SKM-1 (cell line): ENCODE results near the gene C22orf31.

ENCODE experiments used
- DNase-seq: peaks from one replicate; lab custom pipeline; 2025; ENCODE audit not compliant: unreplicated experiment; lab: John Stamatoyannopoulos, UW

The C22orf31 gene

DNA sequence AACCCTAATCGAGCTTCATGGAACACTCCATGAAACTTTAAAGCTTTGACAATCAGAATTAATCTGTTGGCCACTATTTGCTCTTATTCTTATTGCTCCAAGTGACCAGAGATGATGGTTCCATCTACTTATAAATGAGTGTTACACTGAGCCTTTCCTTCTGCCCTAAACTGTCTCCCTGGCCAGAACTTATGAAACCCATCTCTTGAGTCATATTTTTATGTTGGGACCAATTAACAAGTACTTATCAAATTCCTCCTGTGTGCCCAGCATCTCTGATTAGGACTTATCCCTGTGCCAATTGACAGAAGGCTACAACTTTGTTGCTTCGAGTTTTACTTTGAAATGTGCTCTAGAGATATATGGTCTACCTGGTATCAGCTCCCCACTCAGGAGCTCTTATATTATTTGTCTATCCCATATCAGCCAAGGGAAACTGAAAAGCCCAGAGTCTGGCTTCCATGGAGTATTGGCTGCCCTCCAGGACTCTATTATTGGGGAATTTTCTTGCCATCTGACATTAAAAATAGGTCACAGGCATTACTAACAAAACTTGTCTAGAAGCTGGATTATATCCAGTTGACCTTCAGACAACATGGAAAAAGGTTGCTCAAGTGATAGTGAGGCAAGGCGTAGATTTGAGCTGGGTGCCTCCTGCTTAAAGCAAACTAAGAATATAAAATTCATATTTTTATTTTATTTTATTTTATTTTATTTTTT is 20.0 kb upstream of the C22orf31 start:
- no peak for DNase-seq

DNA sequence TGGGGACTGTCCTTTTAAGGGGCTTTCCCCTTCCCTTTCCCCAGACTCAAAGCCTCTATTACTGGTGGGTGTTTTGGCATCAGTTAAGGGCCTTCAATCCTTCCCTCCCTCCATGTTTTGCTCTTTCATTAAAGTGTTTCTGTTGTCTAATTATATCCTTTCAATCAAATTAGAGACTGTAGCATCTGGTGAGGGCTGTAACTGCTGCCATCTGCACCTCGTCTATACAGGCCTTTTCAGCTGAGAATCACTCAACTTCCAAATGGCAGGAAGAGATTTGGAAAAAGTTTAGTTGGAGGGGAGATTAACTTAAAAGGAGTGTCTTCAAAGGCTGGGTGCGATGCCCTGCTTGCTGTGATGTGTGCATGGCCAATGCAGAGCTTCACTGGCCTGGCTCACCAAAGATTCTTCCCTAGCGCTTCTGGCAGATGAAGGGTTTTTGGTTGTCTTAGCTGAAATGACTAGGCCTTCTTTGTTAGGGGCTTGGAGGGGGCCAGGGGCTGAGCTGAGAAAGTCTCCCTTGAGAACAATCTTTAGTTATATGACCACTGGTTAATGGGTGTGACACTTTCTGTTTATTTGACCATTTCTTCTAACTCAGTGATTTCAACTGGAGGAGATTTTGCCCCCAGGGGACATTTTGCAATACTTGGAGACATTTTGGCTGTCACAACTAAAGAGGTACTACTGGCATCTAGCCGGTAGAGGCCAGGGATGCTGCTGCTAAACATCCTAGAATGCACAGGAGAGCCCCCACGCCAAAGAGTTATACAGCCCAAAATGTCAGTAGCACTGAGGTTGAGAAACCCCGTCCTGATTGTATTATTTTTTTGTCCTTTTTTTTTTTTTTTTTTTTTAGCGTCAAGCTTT is 18.7 kb upstream of the C22orf31 start:
- no peak for DNase-seq

DNA sequence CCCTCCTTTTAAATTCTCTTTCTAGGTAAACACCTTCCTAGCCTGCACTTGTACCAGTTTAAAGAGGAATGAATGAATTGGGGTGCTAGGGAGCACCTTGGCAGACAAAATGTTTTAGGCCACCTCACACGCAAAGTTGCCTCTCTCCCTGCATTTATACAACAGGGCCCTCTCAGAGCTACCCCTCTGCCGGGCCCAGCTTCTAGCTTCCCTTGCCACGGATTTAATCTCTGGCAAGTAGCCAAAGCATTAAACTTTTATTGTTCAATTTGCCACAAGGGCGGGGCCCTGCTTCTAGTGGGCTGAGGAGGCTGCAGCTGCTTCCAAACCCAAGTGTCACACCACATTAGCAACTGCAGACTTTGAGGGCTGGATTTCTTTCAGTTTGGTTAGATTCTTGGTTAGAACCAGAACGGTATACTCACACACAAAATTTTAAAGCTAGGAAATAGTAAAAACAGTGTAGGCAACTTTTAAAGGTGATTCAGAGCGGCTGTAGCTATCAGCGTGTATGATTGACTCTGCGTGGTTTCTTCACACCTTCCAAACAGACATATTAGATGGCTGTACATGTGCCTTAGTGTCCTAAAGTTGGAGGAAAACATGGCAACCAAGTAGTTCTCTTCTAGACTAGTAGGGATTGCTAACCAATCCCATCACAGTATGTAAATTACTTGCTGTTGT is 17.7 kb upstream of the C22orf31 start:
- no peak for DNase-seq

DNA sequence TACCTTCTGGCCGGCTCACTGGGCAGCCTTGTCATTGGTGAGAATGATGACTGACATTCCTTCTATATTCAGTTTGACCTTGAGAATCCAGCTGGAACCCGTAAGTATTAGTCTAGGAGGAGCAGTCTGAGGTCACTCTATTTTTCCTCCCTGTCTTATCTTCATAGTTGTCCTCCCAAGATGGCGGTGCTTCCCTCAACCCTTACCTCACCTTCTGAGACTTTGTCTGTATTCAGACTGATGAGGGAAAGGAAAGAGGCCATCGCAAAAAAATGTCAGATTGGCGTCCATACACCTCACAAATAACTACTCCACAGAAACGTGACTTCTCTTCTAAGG is 17.2 kb upstream of the C22orf31 start:
- no peak for DNase-seq

DNA sequence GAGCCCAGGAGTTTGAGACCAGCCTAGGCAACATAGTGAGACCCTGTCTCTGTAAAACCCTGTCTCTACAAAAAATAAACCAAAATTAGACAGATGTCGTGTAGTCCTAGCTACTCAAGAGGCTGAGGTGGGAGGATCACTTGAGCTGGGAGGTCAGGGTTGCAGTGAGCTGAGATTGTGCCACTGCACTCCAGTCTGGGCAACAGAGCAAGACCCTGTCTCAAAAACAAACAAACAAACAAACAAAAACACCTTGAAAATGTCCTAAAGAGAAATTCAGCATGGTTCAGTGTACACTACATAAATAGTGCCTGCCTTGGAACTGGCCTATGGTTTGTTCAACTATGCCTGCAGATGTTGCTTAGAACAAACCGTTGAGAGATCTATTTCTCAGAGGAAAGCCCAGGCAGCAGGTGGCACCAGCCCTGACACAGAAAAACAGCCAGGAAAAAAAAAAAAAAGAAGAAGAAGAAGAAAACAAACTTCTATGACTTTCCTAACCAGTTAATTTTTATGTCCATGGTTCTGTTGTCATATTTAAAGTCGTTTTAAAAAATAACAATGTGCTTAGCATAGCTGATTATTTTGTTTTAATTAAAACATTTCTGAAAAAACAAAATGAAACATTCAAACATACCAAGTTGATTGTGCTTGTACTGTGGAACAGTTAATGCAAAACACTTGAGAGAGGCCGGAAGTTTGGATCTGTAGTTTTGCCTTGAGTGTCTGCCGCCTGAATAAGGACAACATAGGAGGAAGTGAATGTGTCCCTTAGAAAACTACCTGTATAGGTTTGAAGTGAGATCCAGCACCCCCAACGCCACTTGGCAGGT is 16.6 kb upstream of the C22orf31 start:
- DNase-seq = no peak

DNA sequence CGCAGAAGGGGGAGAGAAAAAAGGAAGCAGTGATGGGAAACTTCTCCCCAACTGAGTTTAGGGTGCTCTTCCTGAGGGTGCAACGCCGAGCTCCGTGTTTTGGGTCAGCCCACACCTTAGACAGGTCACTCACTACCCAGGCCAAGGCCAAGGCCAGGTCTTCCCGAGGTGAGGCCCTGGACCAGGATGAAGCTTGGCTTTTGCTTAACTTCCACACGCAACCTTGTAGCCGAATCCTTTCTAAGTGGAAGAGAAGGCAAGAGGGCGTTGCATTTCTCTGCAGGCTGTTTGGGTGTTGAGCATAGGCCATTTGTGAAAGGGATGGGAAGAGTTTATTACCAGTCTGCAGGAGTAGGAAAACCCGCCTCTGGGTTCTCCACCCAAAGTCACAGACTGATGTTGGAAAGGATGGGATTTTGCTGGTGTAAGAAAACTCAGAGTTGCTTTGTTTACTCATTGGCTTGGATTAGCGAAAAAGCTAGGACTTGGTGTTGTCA is 12.7 kb upstream of the C22orf31 start:
- no peak for DNase-seq

DNA sequence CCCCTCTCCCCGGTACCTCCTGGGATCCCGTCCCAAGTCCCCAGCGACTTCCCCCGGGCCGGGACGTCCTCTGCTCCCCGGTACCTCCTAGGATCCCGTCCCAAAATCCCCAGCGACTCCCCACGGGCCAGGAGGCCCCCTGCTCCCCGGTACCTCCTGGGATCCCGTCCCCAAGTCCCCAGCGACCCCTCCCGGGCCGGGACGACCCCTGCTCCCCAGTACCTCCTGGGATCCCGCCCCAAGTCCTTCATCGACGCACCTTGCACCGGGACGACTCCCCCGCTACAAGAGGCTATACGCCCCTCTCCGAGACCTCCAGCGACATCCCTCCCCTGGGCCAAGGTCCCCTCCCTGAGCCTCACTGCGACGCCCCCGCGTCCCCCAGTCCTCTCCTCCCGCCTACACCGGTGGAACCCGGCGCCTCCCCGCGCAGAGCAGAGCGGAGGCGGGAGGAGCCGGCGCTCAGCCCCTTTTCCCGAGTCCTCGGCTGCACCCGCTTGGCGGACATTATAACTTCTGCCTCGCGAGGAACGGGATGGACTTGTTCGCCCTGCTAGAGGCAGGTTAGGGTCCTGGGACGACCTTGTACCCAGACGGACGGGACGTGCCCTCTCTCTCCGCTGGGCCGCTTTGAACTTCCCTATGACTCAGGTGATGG is 12.1 kb upstream of the C22orf31 start:
- DNase-seq = no peak

DNA sequence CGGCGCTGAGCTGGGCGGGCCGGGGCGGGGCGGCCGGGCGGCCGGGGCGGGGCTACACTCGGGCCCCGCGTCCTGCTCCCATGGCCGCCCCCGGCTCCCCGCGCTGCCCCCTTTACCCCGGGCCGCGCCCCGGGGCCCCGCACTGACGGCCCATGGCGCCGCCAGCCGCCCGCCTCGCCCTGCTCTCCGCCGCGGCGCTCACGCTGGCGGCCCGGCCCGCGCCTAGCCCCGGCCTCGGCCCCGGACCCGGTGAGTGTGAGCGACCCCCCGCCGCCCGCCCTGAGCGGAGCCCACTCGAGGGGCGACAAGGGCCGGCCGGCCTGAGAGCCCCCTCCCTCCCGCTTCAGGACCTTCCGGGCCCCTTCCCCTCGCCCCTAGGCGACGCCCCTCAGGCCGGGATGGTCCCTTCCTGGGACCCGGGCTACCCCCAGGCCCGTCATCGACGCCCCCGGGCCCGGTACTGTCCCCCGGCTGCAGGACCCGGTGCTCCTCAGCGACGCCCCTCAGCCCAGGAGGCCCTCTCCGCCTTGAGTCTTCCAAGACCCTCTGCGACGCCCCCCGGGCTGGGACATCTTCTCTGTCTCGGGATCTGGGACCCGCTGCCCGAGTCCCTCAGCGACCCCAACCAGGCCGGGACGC is 11.5 kb upstream of the C22orf31 start, which contains the start of gene KREMEN1:
Gene KREMEN1, plus strand, starts transcription at position 57 of the 639 bp plus-strand sequence. Its CDS starts 96 bp downstream, at position 153.
- DNase-seq = no peak

DNA sequence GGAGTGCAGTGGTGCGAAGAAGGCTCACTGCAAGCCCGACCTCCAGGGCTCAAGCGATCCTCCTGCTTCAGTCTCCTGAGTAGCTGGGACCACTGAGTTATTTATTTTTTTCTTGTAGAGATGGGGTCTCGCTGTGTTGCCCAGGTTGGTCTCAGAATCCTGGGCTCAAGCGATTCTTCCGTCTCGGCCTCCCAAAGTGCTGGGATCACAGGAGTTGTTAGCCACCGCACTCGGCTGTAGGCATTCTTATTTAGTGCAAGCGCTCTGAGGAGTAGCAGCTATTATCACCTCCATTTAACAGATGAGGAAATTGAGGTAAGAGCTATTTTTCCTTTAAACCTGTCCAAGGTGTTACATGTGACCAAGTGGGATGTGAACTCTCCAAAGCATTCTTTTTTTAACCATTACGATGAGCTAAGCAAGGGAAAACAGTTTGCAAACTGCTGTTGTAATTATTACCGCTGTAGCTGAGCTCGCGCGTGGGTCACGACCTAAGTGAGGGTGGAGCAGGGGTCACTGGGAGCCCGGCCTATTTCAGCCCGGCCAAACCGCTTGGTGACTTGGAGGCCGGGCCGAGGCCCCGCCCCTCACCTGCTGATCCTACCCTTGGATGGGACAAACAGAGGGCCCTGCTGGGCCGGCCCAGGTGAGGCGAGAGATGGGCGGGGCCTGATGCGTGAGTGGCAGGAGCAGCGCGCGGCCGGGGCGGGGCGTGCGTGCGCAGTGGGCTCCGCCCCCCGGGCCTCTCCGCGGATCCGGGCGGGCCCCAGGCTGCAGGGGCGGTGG is 10.8 kb upstream of the C22orf31 start:
- peak; percentile 29 for DNase-seq

DNA sequence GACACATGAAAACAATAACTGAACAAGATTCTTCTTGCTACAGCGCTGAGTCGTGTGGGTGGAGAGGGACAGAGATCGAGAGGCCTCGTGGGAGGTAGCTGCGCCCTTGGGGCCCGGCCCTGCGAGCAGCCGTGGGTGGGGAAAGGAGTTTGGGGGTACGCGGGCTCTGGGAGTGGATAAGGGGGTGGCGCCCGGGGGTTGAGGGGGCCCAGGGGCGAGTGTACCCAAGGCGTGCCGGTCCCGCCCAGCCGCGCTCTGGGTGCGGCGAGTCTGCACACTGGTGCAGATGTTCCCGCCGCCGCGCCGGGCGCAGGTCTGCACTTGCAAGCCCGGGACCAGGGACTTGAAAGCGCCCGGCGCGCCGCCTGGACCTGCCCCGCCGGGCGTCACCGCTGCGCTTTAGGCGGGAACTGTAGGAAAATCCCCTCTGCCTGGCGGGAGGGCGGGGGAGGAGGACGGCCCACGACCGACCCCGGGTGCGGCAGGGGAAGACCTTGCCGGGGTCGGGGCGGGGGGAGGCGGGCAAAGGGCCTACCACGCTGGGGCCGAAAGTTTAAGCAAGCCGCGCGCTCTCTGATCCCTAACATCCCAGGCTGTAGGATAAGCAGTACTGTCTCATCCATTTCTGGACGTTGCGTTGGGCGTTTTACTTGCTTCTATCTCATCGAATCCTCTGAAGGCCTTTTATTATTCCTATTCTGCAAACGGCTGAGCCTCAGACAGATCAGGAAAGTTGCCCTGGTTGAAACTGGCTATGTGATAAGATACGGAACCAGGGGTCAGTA is 9.8 kb upstream of the C22orf31 start:
- DNase-seq = no peak

DNA sequence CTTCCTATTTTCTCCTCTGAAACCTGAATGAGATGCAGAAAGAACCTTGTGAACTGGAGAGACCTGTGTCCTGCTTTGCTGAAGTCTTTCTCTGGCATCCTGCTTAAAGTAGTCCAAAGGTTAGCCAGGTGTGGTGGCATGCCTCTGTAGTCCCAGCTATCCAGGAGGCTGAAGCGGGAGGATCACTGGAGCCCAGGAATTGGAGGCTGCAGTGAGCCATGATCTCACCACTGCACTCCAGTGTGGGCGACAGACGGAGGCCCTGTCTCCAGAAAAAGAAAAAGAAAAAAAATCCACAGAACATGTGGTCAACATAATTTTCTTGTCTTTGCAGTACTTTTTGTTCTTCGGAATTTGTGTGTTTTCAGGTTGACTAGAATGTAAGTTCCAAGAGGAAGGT is 8.9 kb upstream of the C22orf31 start:
- DNase-seq = no peak

DNA sequence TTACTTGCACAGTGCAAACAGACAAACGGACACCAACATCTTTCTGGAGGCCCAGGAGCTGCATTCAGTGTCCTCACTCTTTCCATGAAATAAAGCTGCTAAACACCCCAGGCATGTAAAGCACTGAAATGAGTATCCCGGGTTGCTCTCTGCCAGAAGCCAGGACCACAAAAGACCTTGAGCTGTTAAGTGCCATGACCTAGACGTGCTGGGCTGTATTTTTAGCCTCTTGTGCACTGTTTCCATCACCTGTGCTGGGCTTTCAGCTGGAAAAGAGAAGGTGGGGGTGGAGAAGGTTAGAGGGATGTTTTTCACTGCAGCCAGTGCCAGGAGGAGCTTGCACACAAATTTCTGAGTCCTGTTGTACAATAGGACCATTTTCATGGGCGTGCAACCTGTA is 7.8 kb upstream of the C22orf31 start:
- DNase-seq = no peak

DNA sequence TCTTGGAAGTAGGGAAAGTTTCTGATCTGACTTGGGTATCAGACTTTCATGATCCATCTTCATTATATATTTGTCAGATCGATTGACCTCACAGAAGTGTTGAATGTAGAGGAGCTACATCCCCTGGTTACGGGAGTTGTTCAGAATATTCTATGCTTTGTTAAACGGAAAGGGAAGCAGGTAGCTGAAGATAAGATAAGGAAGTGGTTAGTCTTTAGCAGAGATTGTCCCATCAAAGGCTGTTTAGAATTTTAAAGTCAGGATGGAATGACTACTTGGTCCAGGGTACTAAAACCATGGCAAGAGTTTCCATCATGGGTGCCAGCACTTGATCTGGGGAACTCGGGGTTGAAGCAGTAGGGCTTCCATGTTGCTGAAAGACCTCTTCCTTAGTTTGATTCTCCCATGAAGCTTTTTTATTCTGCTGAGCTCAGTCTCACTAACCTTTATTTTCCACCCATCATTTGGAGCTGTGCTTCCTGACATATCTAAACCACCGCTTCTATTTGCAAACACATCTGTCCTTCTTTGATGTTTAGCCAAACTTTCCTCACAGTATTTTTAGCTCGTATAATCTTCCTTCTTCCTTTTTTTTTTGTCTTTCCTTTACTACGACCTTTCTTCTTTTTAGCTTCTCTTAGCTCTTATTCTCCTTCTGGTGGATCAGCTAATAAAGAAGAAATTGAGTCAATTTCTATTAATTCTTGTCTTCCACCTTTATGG is 4.0 kb upstream of the C22orf31 start:
- no peak for DNase-seq

DNA sequence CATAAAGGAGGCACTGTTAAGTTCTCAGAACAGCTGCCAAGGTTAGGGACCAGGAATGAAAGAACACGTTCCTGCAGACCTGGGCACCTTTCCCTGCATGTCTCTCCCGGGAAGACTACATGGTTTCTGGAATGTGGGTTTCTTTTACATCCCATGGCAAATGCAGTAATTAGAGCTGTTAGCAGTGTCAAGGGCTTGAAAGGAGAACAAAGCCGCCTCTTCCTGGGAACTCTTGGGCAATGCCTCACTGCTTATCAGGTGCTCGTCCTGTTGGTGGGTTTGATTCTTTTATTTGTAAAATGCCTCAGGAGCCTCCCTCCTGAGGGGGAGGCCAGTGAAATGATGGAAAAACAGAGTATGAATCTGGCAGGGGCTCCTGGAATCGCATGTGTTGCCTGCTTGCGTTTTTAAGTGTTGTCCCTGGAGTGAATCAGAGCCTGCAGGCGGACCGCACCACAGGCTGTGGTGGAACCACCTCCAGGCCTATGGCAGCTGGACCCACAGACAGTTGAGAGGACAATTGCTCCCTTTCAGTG is 723 bp upstream of the C22orf31 start:
- no peak for DNase-seq

DNA sequence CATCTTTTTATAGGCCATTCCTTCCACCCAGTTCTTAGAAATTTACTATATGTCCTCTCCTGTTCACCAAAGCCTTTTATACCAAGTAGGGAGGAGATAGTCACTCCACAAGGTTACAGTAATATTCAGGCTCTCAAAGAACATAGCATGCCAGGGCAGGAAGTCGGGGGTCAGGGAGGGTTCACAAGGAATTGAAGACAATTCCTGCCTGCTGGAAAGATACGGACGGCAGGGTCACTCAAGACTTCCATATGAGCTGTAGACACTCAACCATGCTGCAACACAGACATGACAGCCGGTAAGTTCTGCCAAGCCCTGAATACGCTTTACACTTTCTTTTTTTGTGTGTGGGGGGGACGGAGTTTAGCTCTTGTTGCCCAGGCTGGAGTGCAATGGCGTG is 700 bp downstream of the C22orf31 start:
- DNase-seq = no peak

DNA sequence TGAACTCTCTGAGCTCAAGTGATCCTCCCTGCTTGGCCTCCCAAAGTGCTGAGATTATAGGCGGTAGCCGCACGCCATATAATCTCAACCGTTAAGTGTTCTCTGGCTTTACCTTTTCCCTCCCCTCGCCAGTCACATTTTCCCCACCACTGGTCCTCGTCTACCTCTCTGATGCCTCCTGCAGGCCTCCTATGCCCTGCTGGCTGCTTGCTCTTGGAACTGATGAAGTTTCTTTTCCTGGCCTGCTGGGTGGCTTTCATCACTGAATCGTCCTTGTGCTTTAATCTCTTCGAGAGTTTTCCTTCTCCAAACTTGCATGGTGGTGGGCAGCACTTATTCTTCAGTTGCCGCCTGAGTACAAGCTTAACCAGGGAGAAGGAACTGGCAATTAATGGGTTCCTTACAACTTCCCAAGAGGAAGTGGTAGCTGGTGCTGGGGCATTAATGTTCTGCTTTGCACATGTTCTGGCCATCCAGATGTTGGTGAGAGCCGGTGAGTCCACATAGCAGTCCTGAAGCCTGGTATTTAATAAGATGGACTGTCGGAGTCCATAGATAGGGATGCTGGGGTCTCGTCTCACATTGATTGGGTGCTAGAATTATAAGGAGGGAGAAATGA is 1.3 kb downstream of the C22orf31 start:
- DNase-seq = no peak

DNA sequence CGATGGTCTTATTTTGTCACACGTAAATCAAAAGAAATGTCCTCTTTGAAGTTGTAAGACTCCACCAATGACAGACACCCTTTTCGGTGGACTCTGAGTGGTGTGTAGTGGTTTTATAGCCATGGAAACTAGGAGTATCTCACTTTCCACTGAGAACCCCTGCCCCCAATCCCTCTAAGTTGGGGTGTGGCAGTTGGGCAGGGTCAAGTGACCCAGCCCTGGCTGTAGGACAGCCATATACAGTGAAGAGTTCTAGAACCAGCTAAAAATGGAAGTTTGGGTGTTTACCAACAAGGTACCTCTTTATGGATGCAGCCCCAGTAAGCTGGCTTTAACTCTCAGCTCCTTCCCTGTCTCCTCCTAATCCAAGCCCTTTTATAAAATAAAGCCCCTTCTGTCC is 5.2 kb downstream of the C22orf31 start:
- DNase-seq = no peak
